PC-9 (cell line): ENCODE results near the gene PEX14.

ENCODE experiments used
- EZH2 ChIP-seq: fragments of 200-600 bp; sonication (generic); IDR thresholded peaks from 2 replicates; pipeline ENCODE4 v1.8.0; 2017; ENCODE audit warnings: antibody characterized with exemption, low read depth
- TF ChIP-seq, protein P1 (sequence below): fragments of 200-600 bp; sonication (generic); conservative IDR thresholded peaks from 2 replicates; pipeline ENCODE4 v1.6.1; 2017; ENCODE audit warnings: mixed run types, antibody characterized with exemption, mild to moderate bottlenecking, moderate library complexity

DNA sequence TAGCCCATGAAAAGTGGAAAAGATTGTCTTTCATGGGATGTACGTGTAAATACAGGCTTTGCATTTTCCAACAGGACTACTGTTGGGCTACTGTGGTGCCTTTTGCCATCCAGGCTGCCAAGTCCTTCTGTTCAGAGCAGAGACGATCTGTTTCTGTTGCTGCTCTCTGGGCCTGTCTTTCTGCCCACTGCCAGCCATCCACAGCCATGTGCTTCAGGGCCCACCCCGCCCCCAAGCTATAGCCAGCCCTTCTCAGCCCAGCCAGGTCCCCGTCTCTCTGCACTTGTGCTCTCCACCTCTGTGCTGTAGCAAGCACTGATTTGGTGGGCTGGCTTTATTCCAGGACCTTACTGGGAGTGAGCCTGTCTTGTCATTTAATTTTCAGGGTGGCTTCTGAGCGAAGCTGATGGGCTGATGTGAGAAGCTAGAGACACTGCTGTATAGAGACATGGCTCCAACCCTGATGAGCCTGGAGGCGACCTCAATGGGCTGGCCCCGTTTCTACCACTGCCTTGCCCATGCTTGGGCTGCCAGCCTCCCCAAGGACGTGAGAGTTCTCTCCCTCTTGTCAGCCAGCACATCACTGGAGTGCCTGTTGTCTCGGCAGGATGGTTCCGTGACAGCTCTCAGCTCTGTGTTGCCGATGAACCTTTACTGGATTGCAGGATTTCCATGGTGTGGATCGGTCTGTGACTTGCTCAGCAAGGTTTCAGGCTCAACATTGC lies 137.8 kb downstream of the PEX14 start:
- TF ChIP-seq, protein P1, sequence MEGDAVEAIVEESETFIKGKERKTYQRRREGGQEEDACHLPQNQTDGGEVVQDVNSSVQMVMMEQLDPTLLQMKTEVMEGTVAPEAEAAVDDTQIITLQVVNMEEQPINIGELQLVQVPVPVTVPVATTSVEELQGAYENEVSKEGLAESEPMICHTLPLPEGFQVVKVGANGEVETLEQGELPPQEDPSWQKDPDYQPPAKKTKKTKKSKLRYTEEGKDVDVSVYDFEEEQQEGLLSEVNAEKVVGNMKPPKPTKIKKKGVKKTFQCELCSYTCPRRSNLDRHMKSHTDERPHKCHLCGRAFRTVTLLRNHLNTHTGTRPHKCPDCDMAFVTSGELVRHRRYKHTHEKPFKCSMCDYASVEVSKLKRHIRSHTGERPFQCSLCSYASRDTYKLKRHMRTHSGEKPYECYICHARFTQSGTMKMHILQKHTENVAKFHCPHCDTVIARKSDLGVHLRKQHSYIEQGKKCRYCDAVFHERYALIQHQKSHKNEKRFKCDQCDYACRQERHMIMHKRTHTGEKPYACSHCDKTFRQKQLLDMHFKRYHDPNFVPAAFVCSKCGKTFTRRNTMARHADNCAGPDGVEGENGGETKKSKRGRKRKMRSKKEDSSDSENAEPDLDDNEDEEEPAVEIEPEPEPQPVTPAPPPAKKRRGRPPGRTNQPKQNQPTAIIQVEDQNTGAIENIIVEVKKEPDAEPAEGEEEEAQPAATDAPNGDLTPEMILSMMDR, result no peak
- no peak for TF ChIP-seq EZH2
